SK-N-SH treated with all-trans-retinoic acid at 6 μM for 48 hours (cell line): ENCODE data around the gene CDH4.

Experiments
- ATAC-seq: fragments of 200-7000 bp; cut with Tn5 transposase; 3 replicates; pipeline ENCODE4 v1.9.1; 2020; ENCODE audit warnings: mild to moderate bottlenecking, moderate library complexity
- ARNTL ChIP-seq: fragments of 450-650 bp; formaldehyde crosslinking; IDR thresholded peaks from 2 replicates; pipeline ENCODE4 v1.5.0; 2020; ENCODE audit warnings: low read depth, mild to moderate bottlenecking, moderate library complexity, borderline replicate concordance
- ESRRG ChIP-seq: fragments of 250-450 bp; sonication (Bioruptor Pico); IDR thresholded peaks from 2 replicates; pipeline ENCODE4 v1.6.1; 2021; ENCODE audit warnings: mild to moderate bottlenecking
- GLIS3 ChIP-seq: fragments of 250-450 bp; sonication (Bioruptor Pico); IDR thresholded peaks from 2 replicates; pipeline ENCODE4 v1.5.0; 2020; ENCODE audit warnings: mild to moderate bottlenecking, moderate library complexity
- ISL1 ChIP-seq: fragments of 250-450 bp; sonication (Bioruptor Pico); IDR thresholded peaks from 2 replicates; pipeline ENCODE4 v2.1.2; 2022; ENCODE audit warnings: mild to moderate bottlenecking, moderate library complexity
- OSR1 ChIP-seq: fragments of 250-450 bp; sonication (Bioruptor Pico); IDR thresholded peaks from 2 replicates; pipeline ENCODE4 v1.8.0; 2022; ENCODE audit warnings: moderate library complexity, mild to moderate bottlenecking, inconsistent platforms
- PPARA ChIP-seq: fragments of 250-450 bp; sonication (Bioruptor Pico); IDR thresholded peaks from 2 replicates; pipeline ENCODE4 v1.5.0; 2020; ENCODE audit warnings: mild to moderate bottlenecking, borderline replicate concordance
- RARB ChIP-seq: fragments of 250-450 bp; sonication (Bioruptor Pico); IDR thresholded peaks from 2 replicates; pipeline ENCODE4 v1.8.0; 2021; ENCODE audit warnings: mild to moderate bottlenecking, moderate library complexity
- SNAI2 ChIP-seq: fragments of 250-450 bp; sonication (Bioruptor Pico); IDR thresholded peaks from 2 replicates; pipeline ENCODE4 v1.5.0; 2020; ENCODE audit warnings: mild to moderate bottlenecking, moderate library complexity
- TCF4 ChIP-seq: fragments of 250-450 bp; sonication (Bioruptor Pico); IDR thresholded peaks from 2 replicates; pipeline ENCODE4 v1.8.0; 2021; ENCODE audit warnings: mild to moderate bottlenecking, moderate library complexity, borderline replicate concordance
- ZC3H10 ChIP-seq: fragments of 250-450 bp; sonication (Bioruptor Pico); IDR thresholded peaks from 2 replicates; pipeline ENCODE4 v1.5.1; 2021; ENCODE audit warnings: mild to moderate bottlenecking, moderate library complexity
- ZFP30 ChIP-seq: fragments of 450-650 bp; formaldehyde crosslinking; IDR thresholded peaks from 2 replicates; pipeline ENCODE4 v1.5.0; 2022; ENCODE audit warnings: mild to moderate bottlenecking, moderate library complexity
- ZNF565 ChIP-seq: fragments of 450-650 bp; formaldehyde crosslinking; conservative IDR thresholded peaks from 2 replicates; pipeline ENCODE4 v1.5.0; 2020; ENCODE audit warnings: low read depth, mild to moderate bottlenecking, moderate library complexity
- ZNF70 ChIP-seq: fragments of 450-650 bp; formaldehyde crosslinking; IDR thresholded peaks from 2 replicates; pipeline ENCODE4 v1.5.0; 2020; ENCODE audit warnings: mild to moderate bottlenecking, moderate library complexity
- ZNF8 ChIP-seq: fragments of 450-650 bp; formaldehyde crosslinking; IDR thresholded peaks from 2 replicates; pipeline ENCODE4 v1.5.0; 2020; ENCODE audit warnings: mild to moderate bottlenecking, moderate library complexity
- TF ChIP-seq, protein P1 (sequence below): fragments of 250-450 bp; sonication (Bioruptor Pico); IDR thresholded peaks from 2 replicates; pipeline ENCODE4 v1.8.0; 2021; ENCODE audit warnings: low read depth, mild to moderate bottlenecking, moderate library complexity, borderline replicate concordance
- TF ChIP-seq, protein P2 (sequence below): fragments of 250-450 bp; sonication (Bioruptor Pico); IDR thresholded peaks from 2 replicates; pipeline ENCODE4 v1.8.0; 2020; ENCODE audit warnings: mild to moderate bottlenecking, moderate library complexity, borderline replicate concordance
- TF ChIP-seq, protein P3 (sequence below): fragments of 250-450 bp; sonication (Bioruptor Pico); IDR thresholded peaks from 2 replicates; pipeline ENCODE4 v1.5.1; 2020; ENCODE audit warnings: low read depth, mild to moderate bottlenecking, moderate library complexity
- TF ChIP-seq, protein P4 (sequence below): fragments of 250-450 bp; sonication (Bioruptor Pico); IDR thresholded peaks from 2 replicates; pipeline ENCODE4 v1.5.1; 2021; ENCODE audit warnings: mild to moderate bottlenecking, moderate library complexity
- TF ChIP-seq, protein P5 (sequence below): fragments of 250-450 bp; sonication (Bioruptor Pico); IDR thresholded peaks from 2 replicates; pipeline ENCODE4 v1.5.0; 2020; ENCODE audit warnings: mild to moderate bottlenecking, moderate library complexity

The CDH4 gene

DNA sequence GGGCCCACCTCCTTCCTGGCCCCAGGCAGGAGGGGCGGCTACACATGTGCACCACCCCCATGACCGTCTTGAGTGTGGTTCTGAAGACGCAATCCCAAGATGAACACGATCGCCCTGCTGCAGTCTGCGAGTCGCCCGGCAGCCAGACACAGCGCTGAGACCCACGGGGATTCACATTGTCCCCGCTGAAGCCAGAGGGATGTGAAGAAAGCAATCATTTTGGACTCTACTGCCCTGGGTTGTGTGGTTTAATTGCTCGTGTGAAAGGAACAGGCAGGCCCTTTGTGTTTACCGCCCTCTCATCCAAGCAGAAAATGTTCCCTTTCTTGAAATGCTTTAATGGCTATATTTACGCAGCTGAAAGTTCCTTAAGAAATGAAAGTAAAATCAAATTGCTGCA is 534.2 kb downstream of the CDH4 start:
- no peak for ATAC-seq
- TF ChIP-seq ESRRG (no peak), ZFP30 (no peak), ZNF565 (CRISPR knock-in tag) (no peak), RARB (CRISPR knock-in tag) (no peak), PPARA (CRISPR knock-in tag) (no peak), ZC3H10 (CRISPR knock-in tag) (no peak), SNAI2 (no peak), OSR1 (no peak)
- TF ChIP-seq, protein P1, sequence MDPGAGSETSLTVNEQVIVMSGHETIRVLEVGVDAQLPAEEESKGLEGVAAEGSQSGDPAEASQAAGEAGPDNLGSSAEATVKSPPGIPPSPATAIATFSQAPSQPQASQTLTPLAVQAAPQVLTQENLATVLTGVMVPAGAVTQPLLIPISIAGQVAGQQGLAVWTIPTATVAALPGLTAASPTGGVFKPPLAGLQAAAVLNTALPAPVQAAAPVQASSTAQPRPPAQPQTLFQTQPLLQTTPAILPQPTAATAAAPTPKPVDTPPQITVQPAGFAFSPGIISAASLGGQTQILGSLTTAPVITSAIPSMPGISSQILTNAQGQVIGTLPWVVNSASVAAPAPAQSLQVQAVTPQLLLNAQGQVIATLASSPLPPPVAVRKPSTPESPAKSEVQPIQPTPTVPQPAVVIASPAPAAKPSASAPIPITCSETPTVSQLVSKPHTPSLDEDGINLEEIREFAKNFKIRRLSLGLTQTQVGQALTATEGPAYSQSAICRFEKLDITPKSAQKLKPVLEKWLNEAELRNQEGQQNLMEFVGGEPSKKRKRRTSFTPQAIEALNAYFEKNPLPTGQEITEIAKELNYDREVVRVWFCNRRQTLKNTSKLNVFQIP = no peak
- TF ChIP-seq, protein P2, sequence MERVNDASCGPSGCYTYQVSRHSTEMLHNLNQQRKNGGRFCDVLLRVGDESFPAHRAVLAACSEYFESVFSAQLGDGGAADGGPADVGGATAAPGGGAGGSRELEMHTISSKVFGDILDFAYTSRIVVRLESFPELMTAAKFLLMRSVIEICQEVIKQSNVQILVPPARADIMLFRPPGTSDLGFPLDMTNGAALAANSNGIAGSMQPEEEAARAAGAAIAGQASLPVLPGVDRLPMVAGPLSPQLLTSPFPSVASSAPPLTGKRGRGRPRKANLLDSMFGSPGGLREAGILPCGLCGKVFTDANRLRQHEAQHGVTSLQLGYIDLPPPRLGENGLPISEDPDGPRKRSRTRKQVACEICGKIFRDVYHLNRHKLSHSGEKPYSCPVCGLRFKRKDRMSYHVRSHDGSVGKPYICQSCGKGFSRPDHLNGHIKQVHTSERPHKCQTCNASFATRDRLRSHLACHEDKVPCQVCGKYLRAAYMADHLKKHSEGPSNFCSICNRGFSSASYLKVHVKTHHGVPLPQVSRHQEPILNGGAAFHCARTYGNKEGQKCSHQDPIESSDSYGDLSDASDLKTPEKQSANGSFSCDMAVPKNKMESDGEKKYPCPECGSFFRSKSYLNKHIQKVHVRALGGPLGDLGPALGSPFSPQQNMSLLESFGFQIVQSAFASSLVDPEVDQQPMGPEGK (CRISPR knock-in tag) = no peak
- TF ChIP-seq, protein P3, sequence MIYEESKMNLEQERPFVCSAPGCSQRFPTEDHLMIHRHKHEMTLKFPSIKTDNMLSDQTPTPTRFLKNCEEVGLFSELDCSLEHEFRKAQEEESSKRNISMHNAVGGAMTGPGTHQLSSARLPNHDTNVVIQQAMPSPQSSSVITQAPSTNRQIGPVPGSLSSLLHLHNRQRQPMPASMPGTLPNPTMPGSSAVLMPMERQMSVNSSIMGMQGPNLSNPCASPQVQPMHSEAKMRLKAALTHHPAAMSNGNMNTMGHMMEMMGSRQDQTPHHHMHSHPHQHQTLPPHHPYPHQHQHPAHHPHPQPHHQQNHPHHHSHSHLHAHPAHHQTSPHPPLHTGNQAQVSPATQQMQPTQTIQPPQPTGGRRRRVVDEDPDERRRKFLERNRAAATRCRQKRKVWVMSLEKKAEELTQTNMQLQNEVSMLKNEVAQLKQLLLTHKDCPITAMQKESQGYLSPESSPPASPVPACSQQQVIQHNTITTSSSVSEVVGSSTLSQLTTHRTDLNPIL (CRISPR knock-in tag) = no peak
- TF ChIP-seq, protein P4, sequence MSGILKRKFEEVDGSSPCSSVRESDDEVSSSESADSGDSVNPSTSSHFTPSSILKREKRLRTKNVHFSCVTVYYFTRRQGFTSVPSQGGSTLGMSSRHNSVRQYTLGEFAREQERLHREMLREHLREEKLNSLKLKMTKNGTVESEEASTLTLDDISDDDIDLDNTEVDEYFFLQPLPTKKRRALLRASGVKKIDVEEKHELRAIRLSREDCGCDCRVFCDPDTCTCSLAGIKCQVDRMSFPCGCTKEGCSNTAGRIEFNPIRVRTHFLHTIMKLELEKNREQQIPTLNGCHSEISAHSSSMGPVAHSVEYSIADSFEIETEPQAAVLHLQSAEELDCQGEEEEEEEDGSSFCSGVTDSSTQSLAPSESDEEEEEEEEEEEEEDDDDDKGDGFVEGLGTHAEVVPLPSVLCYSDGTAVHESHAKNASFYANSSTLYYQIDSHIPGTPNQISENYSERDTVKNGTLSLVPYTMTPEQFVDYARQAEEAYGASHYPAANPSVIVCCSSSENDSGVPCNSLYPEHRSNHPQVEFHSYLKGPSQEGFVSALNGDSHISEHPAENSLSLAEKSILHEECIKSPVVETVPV = no peak

DNA sequence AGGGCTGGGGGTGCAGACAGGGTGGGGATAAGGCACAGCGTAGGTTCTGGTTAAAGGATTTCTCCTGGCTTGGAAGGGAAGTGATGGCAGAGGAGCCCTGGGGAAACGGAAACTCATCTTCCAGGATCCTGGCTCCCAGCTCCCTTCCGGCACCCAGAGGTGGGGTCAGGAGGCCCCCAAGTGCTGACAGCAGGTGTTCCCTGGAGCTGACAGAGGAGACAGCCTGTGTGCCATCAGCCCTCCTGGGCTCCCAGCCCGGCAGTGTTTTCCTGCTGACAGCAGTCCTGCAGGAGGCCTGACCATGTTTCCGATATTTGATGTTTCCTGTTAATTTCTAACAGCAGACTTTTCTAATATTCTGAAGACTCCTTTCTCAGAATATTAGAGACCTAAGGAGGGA is 536.3 kb downstream of the CDH4 start:
- ATAC-seq = no peak
- TF ChIP-seq ZNF70 (CRISPR knock-in tag) (no peak), PPARA (CRISPR knock-in tag) (no peak), OSR1 (no peak), ZNF565 (CRISPR knock-in tag) (no peak), RARB (CRISPR knock-in tag) (no peak), GLIS3 (no peak), ZNF8 (no peak), ESRRG (no peak)
- TF ChIP-seq, protein P5, sequence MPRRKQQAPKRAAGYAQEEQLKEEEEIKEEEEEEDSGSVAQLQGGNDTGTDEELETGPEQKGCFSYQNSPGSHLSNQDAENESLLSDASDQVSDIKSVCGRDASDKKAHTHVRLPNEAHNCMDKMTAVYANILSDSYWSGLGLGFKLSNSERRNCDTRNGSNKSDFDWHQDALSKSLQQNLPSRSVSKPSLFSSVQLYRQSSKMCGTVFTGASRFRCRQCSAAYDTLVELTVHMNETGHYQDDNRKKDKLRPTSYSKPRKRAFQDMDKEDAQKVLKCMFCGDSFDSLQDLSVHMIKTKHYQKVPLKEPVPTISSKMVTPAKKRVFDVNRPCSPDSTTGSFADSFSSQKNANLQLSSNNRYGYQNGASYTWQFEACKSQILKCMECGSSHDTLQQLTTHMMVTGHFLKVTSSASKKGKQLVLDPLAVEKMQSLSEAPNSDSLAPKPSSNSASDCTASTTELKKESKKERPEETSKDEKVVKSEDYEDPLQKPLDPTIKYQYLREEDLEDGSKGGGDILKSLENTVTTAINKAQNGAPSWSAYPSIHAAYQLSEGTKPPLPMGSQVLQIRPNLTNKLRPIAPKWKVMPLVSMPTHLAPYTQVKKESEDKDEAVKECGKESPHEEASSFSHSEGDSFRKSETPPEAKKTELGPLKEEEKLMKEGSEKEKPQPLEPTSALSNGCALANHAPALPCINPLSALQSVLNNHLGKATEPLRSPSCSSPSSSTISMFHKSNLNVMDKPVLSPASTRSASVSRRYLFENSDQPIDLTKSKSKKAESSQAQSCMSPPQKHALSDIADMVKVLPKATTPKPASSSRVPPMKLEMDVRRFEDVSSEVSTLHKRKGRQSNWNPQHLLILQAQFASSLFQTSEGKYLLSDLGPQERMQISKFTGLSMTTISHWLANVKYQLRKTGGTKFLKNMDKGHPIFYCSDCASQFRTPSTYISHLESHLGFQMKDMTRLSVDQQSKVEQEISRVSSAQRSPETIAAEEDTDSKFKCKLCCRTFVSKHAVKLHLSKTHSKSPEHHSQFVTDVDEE (CRISPR knock-in tag) = no peak
- TF ChIP-seq, protein P4 = no peak

DNA sequence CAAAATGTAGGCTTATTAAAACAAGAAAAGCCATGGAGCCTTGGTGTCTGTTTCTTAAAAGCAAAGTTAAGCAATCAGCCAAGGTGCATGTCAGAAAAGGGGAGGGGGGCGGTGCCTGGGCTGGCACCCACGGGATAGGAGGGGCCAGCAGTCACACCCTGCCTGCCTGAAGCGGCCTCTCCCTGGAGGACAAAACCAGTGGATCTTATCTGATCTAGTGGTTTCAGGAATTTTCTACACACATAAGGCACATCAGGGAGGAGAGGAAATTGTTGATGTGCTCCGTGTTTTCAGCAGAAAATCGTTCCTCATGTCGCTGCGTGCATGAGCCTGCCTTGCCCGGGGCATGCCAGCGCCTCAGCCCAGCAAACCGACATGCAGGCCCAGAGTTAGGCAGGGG is 537.3 kb downstream of the CDH4 start:
- no peak for ATAC-seq
- TF ChIP-seq, protein P2 (CRISPR knock-in tag) = no peak
- TF ChIP-seq ISL1 (no peak), ZNF8 (no peak), SNAI2 (no peak), ZNF70 (CRISPR knock-in tag) (no peak), ZNF565 (CRISPR knock-in tag) (no peak), ARNTL (no peak), GLIS3 (no peak), TCF4 (CRISPR knock-in tag) (no peak), OSR1 (no peak)
- TF ChIP-seq, protein P5 (CRISPR knock-in tag) = no peak
